LNCaP clone FGC (cell line): ENCODE data around the gene HOXA4.

Experiments
- DNase-seq: peaks from one replicate; pipeline ENCODE4 v3.0.0-alpha.2; 2011; ENCODE audit warnings: low read depth
- H3K4me3 ChIP-seq: 2 replicates; pipeline ENCODE4 v1.5.1; 2011; ENCODE audit warnings: mild to moderate bottlenecking, low read depth, low read length, control low read depth
- CTCF ChIP-seq: IDR thresholded peaks from 2 replicates; pipeline ENCODE4 v1.5.1; 2012; ENCODE audit warnings: mild to moderate bottlenecking; ENCODE audit not compliant: control insufficient read depth, insufficient read depth; ENCODE audit errors: extremely low read depth

HOXA4 gene

GRCh38 chr7:27114881-27115220 lies 15.7 kb downstream of the HOXA4 start:
- DNase-seq: no peak
- no peak overlapping the region for H3K4me3 ChIP-seq
- TF ChIP-seq CTCF: no peak

GRCh38 chr7:27113991-27114769 lies 16.4 kb downstream of the HOXA4 start:
- TF ChIP-seq CTCF: no peak
- no peak for DNase-seq
- no peak overlapping the region for H3K4me3 ChIP-seq

GRCh38 chr7:27112955-27113949 lies 17.3 kb downstream of the HOXA4 start:
- no peak overlapping the region for H3K4me3 ChIP-seq
- TF ChIP-seq CTCF: no peak
- no peak for DNase-seq

GRCh38 chr7:27112361-27112760 lies 18.2 kb downstream of the HOXA4 start:
- no peak overlapping the region for H3K4me3 ChIP-seq
- no peak for DNase-seq
- no peak for TF ChIP-seq CTCF

- TF ChIP-seq CTCF: no peak
- no peak overlapping the region for H3K4me3 ChIP-seq
- no peak for DNase-seq
These were observed 18.7 kb downstream of the HOXA4 start for GRCh38 chr7:27111751-27112277.

GRCh38 chr7:27111042-27111750 lies 19.4 kb downstream of the HOXA4 start:
- DNase-seq: no peak
- no peak for TF ChIP-seq CTCF
- peak overlapping the region; percentile 23; the same call in 1 of the 2 replicates for H3K4me3 ChIP-seq
